Colon (tissue), 2 donors: Measurements from ENCODE around the gene LRRC2.
"Not testable (repeated sequence)": the region's sequence is repeated elsewhere in the genome, so short reads cannot be mapped to it uniquely, and the experiment has no call there.

Experiments
- FAIRE-seq: peaks from 2 replicates; lab custom pipeline; 2012; peaks lifted over from hg19 to GRCh38; lab: Jason Lieb, UNC
- donor health status: control.
- donor health status: control.

LRRC2 gene

GRCh38 chr3:46497556-46498265 is 68.4 kb downstream of the LRRC2 start, which contains the start of gene RTP3:
Gene RTP3 (plus strand): TSS chr3:46497976. CDS start chr3:46498063, 87 bp downstream.
- FAIRE-seq = no peak

- no peak for FAIRE-seq
Observed at GRCh38 chr3:46496746-46497555, 69.2 kb downstream of the LRRC2 start.

- no peak for FAIRE-seq
Observed at GRCh38 chr3:46495901-46496456, 70.1 kb downstream of the LRRC2 start.

- not testable (repeated sequence) for FAIRE-seq
Observed at GRCh38 chr3:46494491-46494890, 71.6 kb downstream of the LRRC2 start.

- FAIRE-seq = no peak
Observed at GRCh38 chr3:46492890-46493547, 73.1 kb downstream of the LRRC2 start.

- FAIRE-seq = no peak
Observed at GRCh38 chr3:46491089-46492070, 74.7 kb downstream of the LRRC2 start.

GRCh38 chr3:46490338-46491084 is 75.6 kb downstream of the LRRC2 start:
- FAIRE-seq = no peak

- no peak for FAIRE-seq
Observed at GRCh38 chr3:46489875-46490274, 76.2 kb downstream of the LRRC2 start.

GRCh38 chr3:46489381-46489780 is 76.7 kb downstream of the LRRC2 start:
- FAIRE-seq = no peak

GRCh38 chr3:46488735-46489361 is 77.3 kb downstream of the LRRC2 start:
- no peak for FAIRE-seq

- FAIRE-seq = no peak
Observed at GRCh38 chr3:46485779-46486175, 80.3 kb downstream of the LRRC2 start.

- FAIRE-seq = no peak
Observed at GRCh38 chr3:46484911-46485778, 81.0 kb downstream of the LRRC2 start.

GRCh38 chr3:46484388-46484787 is 81.7 kb downstream of the LRRC2 start:
- no peak for FAIRE-seq

GRCh38 chr3:46483825-46484224 is 82.3 kb downstream of the LRRC2 start:
- no peak for FAIRE-seq

- no peak for FAIRE-seq
Observed at GRCh38 chr3:46482632-46483350, 83.3 kb downstream of the LRRC2 start.

GRCh38 chr3:46481636-46482035 is 84.5 kb downstream of the LRRC2 start:
- FAIRE-seq = no peak

GRCh38 chr3:46480491-46481195 is 85.5 kb downstream of the LRRC2 start:
- FAIRE-seq = no peak

GRCh38 chr3:46479696-46480095 is 86.4 kb downstream of the LRRC2 start:
- FAIRE-seq = no peak
